A549 (cell line): ENCODE results near the gene NAGPA.

ENCODE experiments used
- CEBPB ChIP-seq, 2 experiments: fragments of >200 bp in 1 of 2; sonication (Bioruptor Twin) in 1 of 2; formaldehyde crosslinking in 1 of 2; IDR thresholded peaks; 2 replicates each; pipeline ENCODE4 v1.6.1; 2012 to 2016
- CTCF ChIP-seq: fragments of >200 bp; sonication (Bioruptor Twin); formaldehyde crosslinking; IDR thresholded peaks from 3 replicates; pipeline ENCODE4 v1.5.1; 2016
- EP300 ChIP-seq, 2 experiments: fragments of >200 bp; sonication (Bioruptor Twin); formaldehyde crosslinking; IDR thresholded peaks; 2 replicates in 1 of 2; 3 replicates in 1 of 2; pipeline ENCODE4 v1.6.1; 2016 to 2017
- JUNB ChIP-seq: fragments of >200 bp; sonication (Bioruptor Twin); formaldehyde crosslinking; IDR thresholded peaks from 2 replicates; pipeline ENCODE4 v1.6.1; 2016
- MYC ChIP-seq: IDR thresholded peaks from 2 replicates; pipeline ENCODE4 v1.6.1; 2012; ENCODE audit warnings: mild to moderate bottlenecking, inconsistent platforms, low read length, improper control_type of control experiment, borderline replicate concordance
- NFE2L2 ChIP-seq: fragments of 150-350 bp; conservative IDR thresholded peaks from 2 replicates; pipeline ENCODE4 v1.6.1; 2014; ENCODE audit warnings: low read length
- PHF8 ChIP-seq: fragments of 200-600 bp; sonication (generic); IDR thresholded peaks from 2 replicates; pipeline ENCODE4 v1.6.1; 2016; ENCODE audit warnings: low read depth, mild to moderate bottlenecking, antibody characterized with exemption, moderate library complexity, borderline replicate concordance
- POLR2A ChIP-seq: IDR thresholded peaks from 2 replicates; pipeline ENCODE4 v1.6.1; 2012; ENCODE audit warnings: mild to moderate bottlenecking, low read length
- RAD21 ChIP-seq, 2 experiments: fragments of >200 bp in 1 of 2; sonication (Bioruptor Twin) in 1 of 2; formaldehyde crosslinking in 1 of 2; IDR thresholded peaks in 1 of 2; conservative IDR thresholded peaks in 1 of 2; 2 replicates in 1 of 2; 3 replicates in 1 of 2; pipeline ENCODE4 v1.6.1; 2012 to 2018; ENCODE audit warnings: inconsistent platforms in 1 of 2
- RARB ChIP-seq: fragments of 250-450 bp; sonication (Bioruptor Pico); IDR thresholded peaks from 2 replicates; pipeline ENCODE4 v1.8.0; 2021; ENCODE audit warnings: mild to moderate bottlenecking, moderate library complexity
- TP53 ChIP-seq: fragments of 250-450 bp; sonication (Bioruptor Pico); IDR thresholded peaks from 2 replicates; pipeline ENCODE4 v1.5.0; 2021; ENCODE audit warnings: mild to moderate bottlenecking, moderate library complexity
- ZSCAN20 ChIP-seq: fragments of 250-450 bp; sonication (Bioruptor Pico); IDR thresholded peaks from 2 replicates; pipeline ENCODE4 v1.8.0; 2022; ENCODE audit warnings: mild to moderate bottlenecking, moderate library complexity
- TF ChIP-seq, protein P1 (sequence below): fragments of 150-350 bp; IDR thresholded peaks from 2 replicates; pipeline ENCODE4 v1.6.1; 2014; ENCODE audit warnings: low read depth, mild to moderate bottlenecking, low read length
- TF ChIP-seq, protein P2 (sequence below): IDR thresholded peaks from 2 replicates; pipeline ENCODE4 v1.6.1; 2012

DNA sequence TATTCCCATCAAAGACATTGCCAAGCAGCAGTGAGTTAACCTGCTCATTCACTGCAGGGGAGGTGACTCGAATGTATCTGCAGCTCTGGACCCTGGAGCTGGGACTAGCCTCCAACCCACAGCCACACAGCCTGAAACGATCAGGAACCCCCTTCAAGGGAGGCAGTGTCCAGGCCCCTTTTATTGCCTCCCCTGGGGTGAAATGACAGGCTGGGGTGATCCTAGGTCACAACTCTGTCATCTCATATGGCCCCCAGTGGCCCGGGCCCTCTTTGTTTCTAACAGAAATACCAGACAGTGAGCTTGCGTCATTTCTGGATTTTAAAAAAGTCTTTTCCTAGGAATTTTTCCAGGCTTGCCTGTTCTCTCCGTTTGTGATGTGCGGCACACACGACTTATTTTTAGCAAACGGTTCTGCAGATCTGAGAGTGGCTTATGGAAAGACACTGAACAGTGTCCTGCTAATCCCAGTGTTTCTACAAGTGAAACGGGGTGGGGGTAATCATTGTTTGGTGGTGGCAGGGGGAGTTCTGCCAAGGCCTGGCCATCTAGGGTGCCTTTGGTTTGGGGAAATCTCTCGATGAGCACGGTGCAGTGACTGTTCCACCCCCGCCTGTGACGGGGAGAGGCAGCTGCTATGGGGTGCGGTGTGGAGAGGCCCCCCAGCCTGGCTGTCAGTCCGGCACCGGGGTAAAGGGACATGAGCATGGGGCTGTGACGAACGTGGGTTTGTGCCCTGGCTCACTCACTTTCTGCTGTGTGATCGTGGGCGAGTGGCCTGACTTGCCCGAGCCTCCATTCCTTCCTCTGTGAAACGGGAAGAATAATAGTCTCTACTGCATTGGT is 27.2 kb downstream of the NAGPA start:
- TF ChIP-seq TP53 (CRISPR knock-in tag), result no peak
- TF ChIP-seq CTCF, result no peak
- no peak for TF ChIP-seq EP300 (IDR thresholded peaks at IDR 0.05)
- TF ChIP-seq, protein P1, sequence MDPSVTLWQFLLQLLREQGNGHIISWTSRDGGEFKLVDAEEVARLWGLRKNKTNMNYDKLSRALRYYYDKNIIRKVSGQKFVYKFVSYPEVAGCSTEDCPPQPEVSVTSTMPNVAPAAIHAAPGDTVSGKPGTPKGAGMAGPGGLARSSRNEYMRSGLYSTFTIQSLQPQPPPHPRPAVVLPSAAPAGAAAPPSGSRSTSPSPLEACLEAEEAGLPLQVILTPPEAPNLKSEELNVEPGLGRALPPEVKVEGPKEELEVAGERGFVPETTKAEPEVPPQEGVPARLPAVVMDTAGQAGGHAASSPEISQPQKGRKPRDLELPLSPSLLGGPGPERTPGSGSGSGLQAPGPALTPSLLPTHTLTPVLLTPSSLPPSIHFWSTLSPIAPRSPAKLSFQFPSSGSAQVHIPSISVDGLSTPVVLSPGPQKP, result no peak
- TF ChIP-seq ZSCAN20 (CRISPR knock-in tag), result no peak
- TF ChIP-seq MYC, result no peak
- no peak for TF ChIP-seq POLR2A
- no peak for TF ChIP-seq NFE2L2
- TF ChIP-seq RARB (CRISPR knock-in tag), result no peak
- TF ChIP-seq PHF8, result no peak
- no peak for TF ChIP-seq CEBPB (IDR thresholded peaks at IDR 0.05)
- TF ChIP-seq, protein P2, sequence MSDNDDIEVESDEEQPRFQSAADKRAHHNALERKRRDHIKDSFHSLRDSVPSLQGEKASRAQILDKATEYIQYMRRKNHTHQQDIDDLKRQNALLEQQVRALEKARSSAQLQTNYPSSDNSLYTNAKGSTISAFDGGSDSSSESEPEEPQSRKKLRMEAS, result no peak
- no peak for TF ChIP-seq JUNB
- TF ChIP-seq RAD21 (conservative IDR thresholded peaks at IDR 0.05 in 1 of 2, IDR thresholded peaks at IDR 0.05 in 1 of 2), result no peak
